GM12878 (cell line): ENCODE measurements around the gene PCDHGC4. TPM values are rescaled to one million over a fixed set of nuclear protein-coding genes. Genes with fewer than 3 reads are reported as not detected.

Experiments used
- ATAC-seq: fragments of 200-7000 bp; cut with Tn5 transposase; 3 replicates; pipeline ENCODE4 v1.9.1; 2020; ENCODE audit warnings: mild to moderate bottlenecking, moderate library complexity
- BruUV-seq: library from RNA; stranded (reverse); fragments of 400-500 nt; replicated peaks from 2 replicates; lab custom pipeline; 2021; lab: Mats Ljungman, UMichigan
- CTCF ChIA-PET: fragments of 300-600 bp; sonication (Branson Sonifier 250); formaldehyde crosslinking; extraction: SDS; loops from one replicate; lab custom pipeline; 2021; ENCODE audit warnings: inconsistent platforms; lab: Yijun Ruan, JAX
- POLR2A ChIA-PET: fragments of 350-600 bp; formaldehyde crosslinking; extraction: SDS; loops from one replicate; lab custom pipeline; 2021; ENCODE audit warnings: inconsistent platforms; lab: Charles Lee
- RAD21 ChIA-PET: fragments of 300-600 bp; sonication (Branson Sonifier 250); formaldehyde crosslinking; loops from one replicate; lab custom pipeline; 2023; ENCODE audit warnings: antibody characterized with exemption; ENCODE audit not compliant: unreplicated experiment; lab: Charles Lee
- SMC1A ChIA-PET: fragments of 300-600 bp; sonication (Branson Sonifier 250); formaldehyde crosslinking; loops from one replicate; lab custom pipeline; 2023; ENCODE audit not compliant: unreplicated experiment, uncharacterized antibody; lab: Charles Lee
- DNase-seq: peaks from one replicate; pipeline ENCODE4 v3.0.0-alpha.2; 2011; ENCODE audit warnings: low read depth, low spot score
- FAIRE-seq: peaks from 3 replicates; lab custom pipeline; 2011; peaks lifted over from hg19 to GRCh38; lab: Jason Lieb, UNC
- H2AFZ ChIP-seq: 2 replicates; pipeline ENCODE4 v1.6.0; 2011; ENCODE audit warnings: low read depth, low read length, control low read depth; ENCODE audit not compliant: control insufficient read depth
- H3K27ac ChIP-seq: 2 replicates; pipeline ENCODE4 v1.5.1; 2011; ENCODE audit warnings: control low read depth; ENCODE audit not compliant: control insufficient read depth, insufficient read depth
- H3K27me3 ChIP-seq, 2 experiments: replicated peaks in 1 of 2; 2 replicates each; pipeline versions ENCODE4 v1.6.0 to v1.6.1; 2011; ENCODE audit warnings: low read length in 1 of 2; ENCODE audit not compliant: control insufficient read depth in 2 of 2, insufficient read depth in 2 of 2
- H3K36me3 ChIP-seq, 2 experiments: 2 replicates each; pipeline ENCODE4 v1.5.1; 2011; ENCODE audit warnings: low read length in 1 of 2; ENCODE audit not compliant: control insufficient read depth in 2 of 2, insufficient read depth in 2 of 2
- H3K4me1 ChIP-seq: 2 replicates; pipeline ENCODE4 v1.6.1; 2011; ENCODE audit warnings: mild to moderate bottlenecking, low read length, moderate library complexity, mixed read lengths; ENCODE audit not compliant: control insufficient read depth, insufficient read depth
- H3K4me2 ChIP-seq: 2 replicates; pipeline ENCODE4 v1.6.0; 2011; ENCODE audit warnings: control low read depth; ENCODE audit not compliant: control insufficient read depth, insufficient read depth
- H3K4me3 ChIP-seq: fragments of 200-600 bp; sonication (generic); 2 replicates; pipeline ENCODE4 v1.5.1; 2016
- H3K79me2 ChIP-seq: 2 replicates; pipeline ENCODE4 v1.6.0; 2011; ENCODE audit warnings: low read length; ENCODE audit not compliant: control insufficient read depth, insufficient read depth
- H3K9ac ChIP-seq: 2 replicates; pipeline ENCODE4 v1.8.0; 2011; ENCODE audit warnings: low read length, control low read depth, mixed read lengths; ENCODE audit not compliant: control insufficient read depth, insufficient read depth
- H3K9me3 ChIP-seq: replicated peaks from 3 replicates; pipeline ENCODE4 v1.5.1; 2011; ENCODE audit warnings: mild to moderate bottlenecking, low read length; ENCODE audit not compliant: control insufficient read depth, insufficient read depth
- H4K20me1 ChIP-seq: 2 replicates; pipeline ENCODE4 v1.6.0; 2011; ENCODE audit not compliant: control insufficient read depth, insufficient read depth
- ATF2 ChIP-seq: IDR thresholded peaks from 2 replicates; pipeline ENCODE4 v1.6.1; 2012; ENCODE audit warnings: low read length, inconsistent platforms
- BHLHE40 ChIP-seq, 2 experiments: fragments of 450-650 bp in 1 of 2; IDR thresholded peaks; 2 replicates each; pipeline ENCODE4 v1.6.1; 2011 to 2017; ENCODE audit warnings: low read depth in 2 of 2, borderline replicate concordance in 1 of 2, improper control_type of control experiment in 1 of 2, low read length in 1 of 2, mild to moderate bottlenecking in 1 of 2
- BMI1 ChIP-seq: fragments of 450-650 bp; IDR thresholded peaks from 2 replicates; pipeline ENCODE4 v1.6.1; 2016; ENCODE audit warnings: mild to moderate bottlenecking, moderate library complexity, borderline replicate concordance
- CBFB ChIP-seq: IDR thresholded peaks from 2 replicates; pipeline ENCODE4 v1.6.1; 2016; ENCODE audit warnings: antibody characterized with exemption, low read depth
- CEBPB ChIP-seq, 2 experiments: fragments of 150-350 bp in 1 of 2; IDR thresholded peaks; 2 replicates each; pipeline ENCODE4 v1.6.1; 2012 to 2014; ENCODE audit warnings: low read depth in 2 of 2, low read length in 2 of 2, borderline replicate concordance in 1 of 2, inconsistent platforms in 1 of 2
- CREM ChIP-seq: IDR thresholded peaks from 2 replicates; pipeline ENCODE4 v1.6.1; 2014; ENCODE audit warnings: antibody characterized with exemption, low read depth
- E2F4 ChIP-seq: IDR thresholded peaks from 2 replicates; pipeline ENCODE4 v1.6.1; 2012; ENCODE audit warnings: low read depth, low read length, improper control_type of control experiment
- EED ChIP-seq: sonication (generic); IDR thresholded peaks from 2 replicates; pipeline ENCODE4 v1.6.1; 2016; ENCODE audit warnings: antibody characterized with exemption, low read depth
- EGR1 ChIP-seq, 2 experiments: IDR thresholded peaks; 1 replicate in 1 of 2; 2 replicates in 1 of 2; pipeline ENCODE4 v1.6.1; 2011 to 2012; ENCODE audit warnings: low read depth in 2 of 2, low read length in 2 of 2, borderline replicate concordance in 1 of 2, mild to moderate bottlenecking in 1 of 2, moderate library complexity in 1 of 2
- GATAD2B ChIP-seq: fragments of 450-650 bp; conservative IDR thresholded peaks from 2 replicates; pipeline ENCODE4 v1.6.1; 2017; ENCODE audit warnings: low read depth, mild to moderate bottlenecking, moderate library complexity
- HCFC1 ChIP-seq: fragments of 150-350 bp; IDR thresholded peaks from 2 replicates; pipeline ENCODE4 v1.6.1; 2014; ENCODE audit warnings: low read length
- IRF4 ChIP-seq: IDR thresholded peaks from 2 replicates; pipeline ENCODE4 v1.6.1; 2011; ENCODE audit warnings: low read depth, low read length
- MEF2A ChIP-seq: IDR thresholded peaks from 2 replicates; pipeline ENCODE4 v1.6.1; 2011; ENCODE audit warnings: low read depth, mild to moderate bottlenecking, low read length, moderate library complexity; ENCODE audit not compliant: insufficient read depth
- PAX5 ChIP-seq: IDR thresholded peaks from 2 replicates; pipeline ENCODE4 v1.6.1; 2011; ENCODE audit warnings: low read depth, low read length, borderline replicate concordance
- RB1 ChIP-seq: fragments of 450-650 bp; formaldehyde crosslinking; IDR thresholded peaks from 2 replicates; pipeline ENCODE4 v1.6.1; 2017; ENCODE audit warnings: mild to moderate bottlenecking, borderline replicate concordance
- SMC3 ChIP-seq: IDR thresholded peaks from 2 replicates; pipeline ENCODE4 v1.6.1; 2011; ENCODE audit warnings: low read length, improper control_type of control experiment, borderline replicate concordance
- STAT3 ChIP-seq: IDR thresholded peaks from 2 replicates; pipeline ENCODE4 v1.6.1; 2011; ENCODE audit warnings: low read depth, low read length, improper control_type of control experiment
- TBL1XR1 ChIP-seq: IDR thresholded peaks from 2 replicates; pipeline ENCODE4 v1.6.1; 2012; ENCODE audit warnings: low read depth, low read length, improper control_type of control experiment
- WGBS: methylation state at CpG from one replicate; pipeline ENCODE4 v1.1.6; 2016; ENCODE audit warnings: low lambda C conversion rate; ENCODE audit not compliant: insufficient replicate concordance, insufficient coverage; ENCODE audit errors: missing lambda C conversion rate; 5-methylcytosine and 5-hydroxymethylcytosine counted together
- in situ Hi-C: fragments of 300-500 bp; cut with MboI; formaldehyde crosslinking; loops from 9 replicates; pipeline ENCODE4 v1.14.3; 2018; ENCODE audit warnings: mixed read lengths
- intact Hi-C: fragments of 100-400 bp; cut with micrococcal nuclease; formaldehyde crosslinking; loops from one replicate; pipeline ENCODE4 v1.14.2; 2022; ENCODE audit not compliant: unreplicated experiment
- polyA plus RNA-seq, 11 experiments: library from polyadenylated mRNA; depleted of rRNA in 4 of 11; unstranded in 6 of 11; stranded (reverse) in 5 of 11; fragments of >200 nt; fragmentation: Nextera tagmentation in 4 of 11; fragmentation: Illumina TruSeq in 1 of 11; extraction: Ambion mirVana in 4 of 11; extraction: Trizol in 1 of 11; gene quantifications; 1 replicate in 1 of 11; 2 replicates in 10 of 11; pipeline versions ENCODE4 v1.2.1 to v1.2.3, GENCODE V29; 2011 to 2016; ENCODE audit warnings: inconsistent platforms in 2 of 11, missing spikeins in 2 of 11, low read depth in 1 of 11
- total RNA-seq, 4 experiments: library from RNA; depleted of rRNA in 3 of 4; stranded (reverse); fragments of >200 nt in 3 of 4; fragmentation: Illumina TruSeq in 1 of 4; extraction: Trizol in 1 of 4; gene quantifications; 2 replicates each; pipeline versions ENCODE4 v1.2.1 to v1.2.3, GENCODE V29; 2013 to 2021

Gene PCDHGC4
- total and polyA plus RNA-seq, 10 of the 15 experiments (the other 5 are each of a cell fraction or from before 2014, with no cell fraction given): 0.04 to 1.2 (median 0.52) TPM

- TF ChIP-seq ATF2: no peak
- TF ChIP-seq CREM: no peak
- TF ChIP-seq, all 136 proteins: peak for 0
Measured at GRCh38 chr5:141506381-141507155, 21.7 kb downstream of the PCDHGC4 start (continued).

- no peaks in the 10 kb centered on the region for H3K9me3 ChIP-seq
- POLR2A ChIA-PET: interaction anchor here (0.8 to 2.0 kb wide), 8 partner anchors 8 to 112 kb away, joined by 3 to 5 read pairs (median 3); partner anchors contain the start of genes DIAPH1 and PCDHGC5
- RAD21 ChIA-PET: interaction anchor here (0.7 to 11.6 kb wide), 13 partner anchors 11 to 94 kb away, joined by 3 to 109 read pairs (median 7); partner anchors contain the start of genes PCDHGA10, PCDHGA12, PCDHGB7 and PCDHGC3
- WGBS: under 1% methylated on average over 11 of the region's 11 CpGs
- H3K27me3 ChIP-seq: no peaks in the 10 kb centered on the region
- peaks cover 15% of the 10 kb centered on the region for H3K79me2 ChIP-seq
- peaks cover 0 to 4% of the 10 kb centered on the region in 2 experiments; a peak in 1 of 4 replicates for H3K36me3 ChIP-seq
- peak overlapping the region; percentile 78 for H3K4me2 ChIP-seq
- no TSS peak for BruUV-seq
- CTCF ChIA-PET: interaction anchor here (0.6 to 11.9 kb wide), 17 partner anchors 14 to 454 kb away, joined by 3 to 213 read pairs (median 11); partner anchors contain the start of genes DIAPH1, PCDHGA10, PCDHGA11 and PCDHGA12
- no peak for FAIRE-seq
- H3K4me1 ChIP-seq: peaks cover 75% of the 10 kb centered on the region
- H3K9ac ChIP-seq: peak overlapping the region; percentile 38
- DNase-seq: no peak
- H3K27ac ChIP-seq: peak overlapping the region; percentile 90
- in situ Hi-C loops: no loop called here
- SMC1A ChIA-PET: interaction anchor here (0.6 to 10.8 kb wide), 17 partner anchors 9 to 1106 kb away, joined by 3 to 176 read pairs (median 5); partner anchors contain the start of genes ANKHD1, PCDHGA11, PCDHGA12 and PCDHGB3
- H4K20me1 ChIP-seq: no peaks in the 10 kb centered on the region
- H3K4me3 ChIP-seq: peak overlapping the region; percentile 65; the same call in 1 of the 2 replicates
- peak; percentile 46 for ATAC-seq
- intact Hi-C loops: no loop called here
- H2AFZ ChIP-seq: peak overlapping the region; percentile 35
- TF ChIP-seq IRF4: 0 out of 2 replicates have a peak, but pooled peaks have one; percentile 14
- TF ChIP-seq MEF2A: peak; percentile 64
- no peak for TF ChIP-seq RB1
- peak; percentile 74 for TF ChIP-seq EED
- TF ChIP-seq E2F4: no peak
- no peak for TF ChIP-seq BMI1
- no peak for TF ChIP-seq CEBPB (IDR thresholded peaks at IDR 0.05; ENCODE audit: borderline replicate concordance in 1 of 2, low read depth in 2 of 2, low read length in 2 of 2)
- TF ChIP-seq BHLHE40 (IDR thresholded peaks at IDR 0.05; ENCODE audit: borderline replicate concordance in 1 of 2, low read depth in 2 of 2, low read length in 1 of 2): 0 out of 4 replicates have a peak, but pooled peaks of 1 of the 2 experiments have one; percentile 11
- TF ChIP-seq HCFC1: no peak
- peak; percentile 35; the same call in 1 of the 2 replicates for TF ChIP-seq CBFB
- no peak for TF ChIP-seq STAT3
- TF ChIP-seq TBL1XR1: 0 out of 2 replicates have a peak, but pooled peaks have one; percentile 47
- TF ChIP-seq PAX5: peak; percentile 26; the same call in 1 of the 2 replicates
- TF ChIP-seq GATAD2B: peak; percentile 82
- 0 out of 3 replicates have a peak, but pooled peaks of 1 of the 2 experiments have one; percentile 27 for TF ChIP-seq EGR1 (IDR thresholded peaks at IDR 0.05; ENCODE audit: borderline replicate concordance in 1 of 2, low read depth in 2 of 2, low read length in 2 of 2)
- no peak for TF ChIP-seq SMC3
Measured at GRCh38 chr5:141507387-141508091, 22.7 kb downstream of the PCDHGC4 start.
